Esophagus muscularis mucosa (tissue), 4 donors: ENCODE results near the gene PRR14. TPM values are rescaled to one million over a fixed set of nuclear protein-coding genes. Genes with fewer than 3 reads are reported as not detected.

Experiments
- DNase-seq: peaks from one replicate; pipeline ENCODE4 v3.0.0-alpha.2; 2017; ENCODE audit errors: extremely low spot score
- H3K27ac ChIP-seq, 4 donors: fragments of 200-600 bp; sonication (generic); replicated peaks in 1 of 4; 1 replicate in 3 of 4; 2 replicates in 1 of 4; pipeline ENCODE4 v1.5.1; 2016 to 2019; ENCODE audit warnings: mild to moderate bottlenecking in 1 of 4
- H3K27me3 ChIP-seq, 4 donors: fragments of 200-600 bp; sonication (generic); one replicate each; pipeline versions ENCODE4 v1.5.1 to v1.6.0; 2016 to 2019
- H3K36me3 ChIP-seq, 4 donors: fragments of 200-600 bp; sonication (generic); one replicate each; pipeline ENCODE4 v1.5.1; 2016 to 2019
- H3K4me1 ChIP-seq, 4 donors: fragments of 200-600 bp; sonication (generic); one replicate each; pipeline ENCODE4 v1.5.1; 2016 to 2019
- H3K4me3 ChIP-seq, 4 donors: fragments of 200-600 bp; sonication (generic); 1 replicate in 2 of 4; 2 replicates in 2 of 4; pipeline ENCODE4 v1.5.1; 2016 to 2019; ENCODE audit warnings: mild to moderate bottlenecking in 4 of 4, moderate library complexity in 1 of 4
- H3K9me3 ChIP-seq, 4 donors: fragments of 200-600 bp; sonication (generic); 1 replicate in 3 of 4; 2 replicates in 1 of 4; pipeline ENCODE4 v1.5.1; 2016 to 2019
- EP300 ChIP-seq: sonication (generic); formaldehyde crosslinking; IDR thresholded peaks from one replicate; pipeline ENCODE4 v1.6.1; 2017; ENCODE audit warnings: antibody characterized with exemption
- POLR2A ChIP-seq: fragments of 450-650 bp; IDR thresholded peaks from one replicate; pipeline ENCODE4 v1.6.1; 2017; ENCODE audit warnings: antibody characterized with exemption, moderate library complexity, mild to moderate bottlenecking, low read depth
- POLR2AphosphoS5 ChIP-seq, 2 donors: sonication (generic); formaldehyde crosslinking; IDR thresholded peaks; one replicate each; pipeline ENCODE4 v1.6.1; 2017; ENCODE audit warnings: antibody characterized with exemption in 2 of 2
- WGBS: methylation state at CpG from one replicate; pipeline ENCODE4 v1.1.5; 2018; 5-methylcytosine and 5-hydroxymethylcytosine counted together
- intact Hi-C: fragments of 100-400 bp; cut with DNase I; formaldehyde crosslinking; loops from one replicate; pipeline ENCODE4 v1.15.1; 2023
- total RNA-seq, 4 donors: library from RNA; depleted of rRNA; stranded (reverse); fragments of >200 nt; gene quantifications; one replicate each; pipeline versions ENCODE4 v1.1.0 to v1.2.1, GENCODE V29; 2016
- TF ChIP-seq, protein P1 (sequence below), 3 experiments: fragments of 200-600 bp in 2 of 3; fragments of 450-650 bp in 1 of 3; sonication (generic) in 2 of 3; IDR thresholded peaks; one replicate each; pipeline ENCODE4 v1.5.1; 2017 to 2019; ENCODE audit warnings: antibody characterized with exemption in 3 of 3, mild to moderate bottlenecking in 2 of 3, moderate library complexity in 1 of 3

The PRR14 gene
- total RNA-seq, 4 donors from 2014 or later = 30.3 to 54.0 (median 41.2) TPM

DNA sequence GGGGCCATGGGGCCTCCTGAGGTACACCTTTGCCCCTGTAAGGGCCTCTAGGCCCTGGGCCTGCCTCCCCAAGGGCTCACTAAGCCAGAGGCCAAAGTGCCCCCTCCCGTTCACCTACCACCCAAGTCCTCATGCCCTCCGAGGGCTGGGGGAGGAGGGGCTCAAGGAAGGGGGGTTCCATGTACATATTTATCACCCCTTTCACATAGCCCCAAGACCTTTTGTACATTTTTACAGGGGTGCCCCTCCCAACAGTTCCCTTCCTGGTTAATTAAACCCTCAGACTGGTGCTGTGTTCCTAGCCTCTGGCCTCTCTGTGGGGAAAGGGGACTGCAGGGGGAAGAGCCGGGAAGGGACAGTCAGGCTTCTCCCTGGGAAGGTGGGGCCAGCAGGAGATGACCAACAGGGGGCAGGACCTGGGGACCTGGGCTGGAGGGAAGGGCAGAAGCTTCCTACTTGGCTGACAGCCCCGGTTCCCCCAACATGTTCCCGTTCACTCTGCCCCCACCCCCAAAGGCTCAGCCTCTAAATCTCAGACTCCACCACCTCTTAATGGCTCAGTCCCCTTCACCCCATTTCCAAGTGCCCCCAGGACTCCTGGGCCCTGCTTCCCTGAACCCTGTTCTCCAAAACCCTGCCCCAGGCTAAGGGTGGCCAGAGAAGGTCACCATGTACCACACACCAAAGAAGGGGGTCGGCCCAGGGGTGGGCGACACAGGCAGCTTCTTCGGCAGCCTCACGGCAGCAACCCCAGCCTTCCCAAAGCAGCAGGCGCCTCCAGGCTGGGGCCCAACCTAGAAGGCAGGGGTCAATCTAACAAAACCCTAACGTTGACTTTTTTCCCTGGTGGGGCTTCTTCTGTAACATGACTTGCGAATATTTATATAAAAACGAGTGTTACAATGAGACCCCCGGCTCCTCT, 19.4 kb downstream of the PRR14 start:
- peaks cover 0 to 18% (median under 1%) of the 10 kb centered on the region in 4 donors for H3K4me1 ChIP-seq
- no peaks in the 10 kb centered on the region for H3K9me3 ChIP-seq
- 82% methylated on average over 14 of the region's 14 CpGs for WGBS
- H3K36me3 ChIP-seq = peaks cover 49 to 66% (median 60%) of the 10 kb centered on the region in 4 donors
- intact Hi-C loops = no loop called here
- no peaks in the 10 kb centered on the region for H3K27me3 ChIP-seq
- TF ChIP-seq EP300 (no peak), POLR2A (no peak), POLR2AphosphoS5 (IDR thresholded peaks at IDR 0.05) (no peak)
- TF ChIP-seq, protein P1, sequence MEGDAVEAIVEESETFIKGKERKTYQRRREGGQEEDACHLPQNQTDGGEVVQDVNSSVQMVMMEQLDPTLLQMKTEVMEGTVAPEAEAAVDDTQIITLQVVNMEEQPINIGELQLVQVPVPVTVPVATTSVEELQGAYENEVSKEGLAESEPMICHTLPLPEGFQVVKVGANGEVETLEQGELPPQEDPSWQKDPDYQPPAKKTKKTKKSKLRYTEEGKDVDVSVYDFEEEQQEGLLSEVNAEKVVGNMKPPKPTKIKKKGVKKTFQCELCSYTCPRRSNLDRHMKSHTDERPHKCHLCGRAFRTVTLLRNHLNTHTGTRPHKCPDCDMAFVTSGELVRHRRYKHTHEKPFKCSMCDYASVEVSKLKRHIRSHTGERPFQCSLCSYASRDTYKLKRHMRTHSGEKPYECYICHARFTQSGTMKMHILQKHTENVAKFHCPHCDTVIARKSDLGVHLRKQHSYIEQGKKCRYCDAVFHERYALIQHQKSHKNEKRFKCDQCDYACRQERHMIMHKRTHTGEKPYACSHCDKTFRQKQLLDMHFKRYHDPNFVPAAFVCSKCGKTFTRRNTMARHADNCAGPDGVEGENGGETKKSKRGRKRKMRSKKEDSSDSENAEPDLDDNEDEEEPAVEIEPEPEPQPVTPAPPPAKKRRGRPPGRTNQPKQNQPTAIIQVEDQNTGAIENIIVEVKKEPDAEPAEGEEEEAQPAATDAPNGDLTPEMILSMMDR (IDR thresholded peaks at IDR 0.05) = no peak
- no peak overlapping the region for H3K4me3 ChIP-seq
- no peak overlapping the region for H3K27ac ChIP-seq
- DNase-seq = no peak

DNA sequence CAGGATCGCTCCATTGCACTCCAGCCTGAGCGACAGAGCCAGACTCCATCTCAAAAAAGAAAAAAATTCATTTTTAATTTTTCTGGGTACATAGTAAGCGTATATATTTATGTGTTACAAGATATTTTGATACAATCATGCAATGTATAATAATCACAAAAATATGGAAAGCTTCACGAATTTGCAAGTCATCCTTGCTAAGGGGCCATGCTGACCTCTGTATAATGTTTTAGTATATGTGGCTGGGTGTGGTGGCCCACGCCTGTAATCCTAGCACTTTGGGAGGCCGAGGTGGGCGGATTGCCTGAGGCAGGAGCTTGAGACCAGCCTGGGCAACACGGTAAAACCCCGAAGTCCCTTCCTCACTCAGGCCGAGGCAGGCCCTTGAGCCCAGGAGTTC, 24.4 kb downstream of the PRR14 start:
- 93% methylated on average over 10 of the region's 10 CpGs for WGBS
- intact Hi-C loops = no loop called here
- TF ChIP-seq, protein P1 (IDR thresholded peaks at IDR 0.05) = no peak
- Histone ChIP-seq H3K9me3 (no peaks in the 10 kb centered on the region), H3K36me3 (peaks cover 2 to 16% (median 11%) of the 10 kb centered on the region in 4 donors), H3K27me3 (no peaks in the 10 kb centered on the region), H3K4me1 (no peaks in the 10 kb centered on the region), H3K4me3 (no peak overlapping the region), H3K27ac (no peak overlapping the region)
- DNase-seq = no peak

DNA sequence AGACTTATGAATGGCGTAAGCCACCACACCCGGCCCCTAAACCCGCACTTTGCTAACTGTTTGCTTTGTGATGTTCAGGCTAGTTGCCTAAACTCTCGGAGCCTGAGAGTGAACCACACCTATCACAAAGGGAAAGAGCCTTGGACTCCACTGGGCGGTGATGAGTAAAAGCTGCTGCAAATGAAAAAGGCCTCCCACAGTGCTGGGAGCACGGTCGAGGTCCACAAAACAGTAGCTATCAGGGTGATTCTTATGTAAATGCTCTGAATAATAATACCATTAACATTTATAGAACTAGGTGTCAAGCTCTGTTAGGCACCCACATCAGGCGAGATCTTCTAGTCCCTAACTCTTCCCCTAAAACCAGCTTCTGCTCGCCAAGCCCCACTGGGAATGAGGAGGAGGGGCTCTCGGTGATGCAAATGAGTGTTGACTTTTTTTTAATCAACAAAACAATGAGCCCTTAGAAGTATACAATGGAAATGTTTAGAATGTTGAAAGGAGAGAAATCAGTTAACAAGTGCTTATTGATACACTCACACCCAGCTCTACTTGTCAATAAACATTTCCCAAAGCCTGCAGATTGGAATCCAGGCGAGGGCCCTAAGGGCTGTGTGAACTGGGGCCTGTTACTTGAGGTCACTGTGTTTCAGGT, 27.3 kb downstream of the PRR14 start:
- TF ChIP-seq EP300 (no peak), POLR2AphosphoS5 (IDR thresholded peaks at IDR 0.05) (no peak), POLR2A (no peak)
- TF ChIP-seq, protein P1 (IDR thresholded peaks at IDR 0.05) = no peak
- Histone ChIP-seq H3K27me3 (no peaks in the 10 kb centered on the region), H3K4me3 (no peak overlapping the region), H3K36me3 (no peaks in the 10 kb centered on the region), H3K4me1 (no peaks in the 10 kb centered on the region), H3K27ac (no peak overlapping the region), H3K9me3 (no peaks in the 10 kb centered on the region)
- DNase-seq = no peak
- intact Hi-C loops = no loop called here
- 69% methylated on average over 9 of the region's 11 CpGs for WGBS

DNA sequence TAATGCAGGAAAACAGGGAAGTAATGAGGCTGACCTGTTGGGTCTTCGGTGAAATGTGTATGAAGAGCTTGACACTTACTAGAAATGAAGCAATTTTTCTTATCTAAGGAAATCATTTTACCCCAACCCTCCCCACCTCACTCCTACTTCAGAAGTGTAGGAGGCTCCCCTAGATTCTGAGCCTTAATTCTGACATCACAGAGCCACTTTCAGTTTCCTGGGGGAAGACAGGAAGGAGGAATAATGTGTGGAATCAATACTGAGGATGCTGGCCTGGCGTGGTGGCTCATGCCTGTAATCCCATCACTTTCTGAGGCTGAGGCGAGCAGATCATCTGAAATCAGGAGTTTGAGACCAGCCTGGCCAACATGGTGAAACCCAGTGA, 27.8 kb downstream of the PRR14 start:
- TF ChIP-seq EP300 = no peak
- TF ChIP-seq POLR2AphosphoS5 (IDR thresholded peaks at IDR 0.05) = no peak
- TF ChIP-seq, protein P1 (IDR thresholded peaks at IDR 0.05) = no peak
- no peak for TF ChIP-seq POLR2A
- intact Hi-C loops = no loop called here
- Histone ChIP-seq H3K36me3 (no peaks in the 10 kb centered on the region), H3K9me3 (no peaks in the 10 kb centered on the region), H3K4me3 (no peak overlapping the region), H3K4me1 (no peaks in the 10 kb centered on the region), H3K27ac (no peak overlapping the region), H3K27me3 (no peaks in the 10 kb centered on the region)
- no peak for DNase-seq
- WGBS = 80% methylated on average over 3 of the region's 3 CpGs
